ENCODE results near the gene MTMR10. TPM values are rescaled to one million over a fixed set of nuclear protein-coding genes. Genes with fewer than 3 reads are reported as not detected.
A peak's percentile ranks its signal among the peaks of the same experiment; 100 is the strongest.

The MTMR10 gene
- total RNA-seq, 1 donor from 2014 or later: 19.0 TPM

DNA sequence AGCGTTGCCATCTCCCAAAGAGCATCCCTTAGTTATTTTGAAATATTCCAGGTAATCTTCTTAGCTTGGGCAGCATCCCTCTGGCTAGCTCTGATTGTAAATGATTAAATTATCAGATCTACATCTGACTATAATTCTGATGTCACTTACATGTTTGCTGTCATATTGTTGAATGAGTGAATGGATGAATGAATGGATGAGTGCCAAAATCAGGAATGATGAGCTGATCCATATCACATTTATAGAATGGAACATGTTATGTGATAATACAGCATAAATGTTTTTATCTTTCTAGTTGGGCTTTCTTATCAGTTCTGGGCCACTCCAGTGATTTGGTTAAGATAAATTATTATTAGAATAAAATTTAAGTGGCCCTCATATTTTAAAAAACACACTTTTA lies 73.8 kb downstream of the MTMR10 start:
- TF ChIP-seq, protein P1, sequence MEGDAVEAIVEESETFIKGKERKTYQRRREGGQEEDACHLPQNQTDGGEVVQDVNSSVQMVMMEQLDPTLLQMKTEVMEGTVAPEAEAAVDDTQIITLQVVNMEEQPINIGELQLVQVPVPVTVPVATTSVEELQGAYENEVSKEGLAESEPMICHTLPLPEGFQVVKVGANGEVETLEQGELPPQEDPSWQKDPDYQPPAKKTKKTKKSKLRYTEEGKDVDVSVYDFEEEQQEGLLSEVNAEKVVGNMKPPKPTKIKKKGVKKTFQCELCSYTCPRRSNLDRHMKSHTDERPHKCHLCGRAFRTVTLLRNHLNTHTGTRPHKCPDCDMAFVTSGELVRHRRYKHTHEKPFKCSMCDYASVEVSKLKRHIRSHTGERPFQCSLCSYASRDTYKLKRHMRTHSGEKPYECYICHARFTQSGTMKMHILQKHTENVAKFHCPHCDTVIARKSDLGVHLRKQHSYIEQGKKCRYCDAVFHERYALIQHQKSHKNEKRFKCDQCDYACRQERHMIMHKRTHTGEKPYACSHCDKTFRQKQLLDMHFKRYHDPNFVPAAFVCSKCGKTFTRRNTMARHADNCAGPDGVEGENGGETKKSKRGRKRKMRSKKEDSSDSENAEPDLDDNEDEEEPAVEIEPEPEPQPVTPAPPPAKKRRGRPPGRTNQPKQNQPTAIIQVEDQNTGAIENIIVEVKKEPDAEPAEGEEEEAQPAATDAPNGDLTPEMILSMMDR (conservative IDR thresholded peaks at IDR 0.05; ENCODE audit: low read depth, low read length): no peak
- no peak for DNase-seq (ENCODE audit: low read depth)
- no peak overlapping the region for H3K4me3 ChIP-seq (ENCODE audit: low read depth, low read length)

DNA sequence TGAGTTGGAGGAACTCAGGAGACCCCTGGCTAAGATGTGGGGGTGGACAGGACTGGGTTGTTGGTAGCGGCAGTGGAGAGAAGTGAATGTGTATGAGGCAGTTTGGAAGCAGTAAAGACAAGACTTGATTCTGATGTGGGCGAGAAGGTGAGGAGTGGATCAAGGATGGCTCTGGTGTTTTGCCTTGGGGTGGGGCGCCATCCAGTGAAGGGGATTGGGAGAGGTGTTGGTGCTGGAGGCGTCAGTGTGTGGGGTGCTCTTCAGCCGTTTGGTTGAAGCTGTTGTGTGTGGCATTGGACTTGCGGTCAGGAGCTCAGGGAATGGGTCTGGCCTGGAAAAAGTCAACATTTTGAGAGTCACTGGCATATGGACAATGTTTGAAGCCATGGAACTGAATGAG lies 74.4 kb downstream of the MTMR10 start:
- no peak for DNase-seq (ENCODE audit: low read depth)
- no peak overlapping the region for H3K4me3 ChIP-seq (ENCODE audit: low read depth, low read length)
- TF ChIP-seq, protein P1 (conservative IDR thresholded peaks at IDR 0.05; ENCODE audit: low read depth, low read length): no peak

GRCh38 chr15:30913761-30914160 lies 77.7 kb downstream of the MTMR10 start:
- DNase-seq (ENCODE audit: low read depth): no peak
- H3K4me3 ChIP-seq (ENCODE audit: low read depth, low read length): no peak overlapping the region
- TF ChIP-seq, protein P1 (conservative IDR thresholded peaks at IDR 0.05; ENCODE audit: low read depth, low read length): no peak

DNA sequence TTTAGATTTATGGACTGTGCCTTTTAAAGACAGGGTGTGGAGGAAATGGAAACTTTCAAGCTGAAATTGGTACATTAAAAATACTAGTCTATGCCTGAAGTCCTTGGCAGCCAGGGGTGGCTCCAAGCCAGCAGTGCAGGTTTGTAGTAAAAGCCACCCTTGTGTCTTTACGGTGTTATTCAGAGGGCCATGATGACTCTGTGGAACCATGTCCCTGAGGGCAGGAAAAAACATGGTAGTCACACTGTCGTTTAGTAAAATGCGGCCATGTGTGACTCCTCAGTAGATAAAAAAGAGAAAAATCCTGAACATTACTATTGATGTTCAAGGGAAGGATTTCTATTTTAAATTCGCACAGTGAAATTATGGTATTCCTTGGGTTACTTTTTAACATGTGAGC lies 85.1 kb downstream of the MTMR10 start:
- TF ChIP-seq, protein P1 (conservative IDR thresholded peaks at IDR 0.05; ENCODE audit: low read depth, low read length): no peak
- no peak overlapping the region for H3K4me3 ChIP-seq (ENCODE audit: low read depth, low read length)
- DNase-seq (ENCODE audit: low read depth): no peak

DNA sequence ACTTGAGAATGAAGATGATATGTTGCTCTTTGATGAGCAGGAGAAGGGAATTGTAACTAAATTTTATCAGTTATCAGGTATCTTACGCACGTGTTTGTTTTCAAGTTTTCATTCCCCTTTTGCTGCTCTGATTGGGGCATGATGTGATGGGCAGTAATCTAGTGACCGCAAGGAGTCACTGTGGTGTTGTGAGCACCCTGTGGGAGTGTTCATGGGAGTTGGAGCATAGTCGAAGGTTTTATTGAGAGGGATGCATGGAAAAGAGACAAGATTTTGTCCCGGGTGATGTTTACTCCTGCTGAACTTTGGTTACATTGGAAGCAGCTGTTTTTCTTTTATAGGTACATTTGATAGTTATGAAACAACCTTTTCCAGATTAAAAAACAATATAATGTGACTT lies 85.6 kb downstream of the MTMR10 start:
- no peak for DNase-seq (ENCODE audit: low read depth)
- no peak overlapping the region for H3K4me3 ChIP-seq (ENCODE audit: low read depth, low read length)
- TF ChIP-seq, protein P1 (conservative IDR thresholded peaks at IDR 0.05; ENCODE audit: low read depth, low read length): peak; percentile 66

DNA sequence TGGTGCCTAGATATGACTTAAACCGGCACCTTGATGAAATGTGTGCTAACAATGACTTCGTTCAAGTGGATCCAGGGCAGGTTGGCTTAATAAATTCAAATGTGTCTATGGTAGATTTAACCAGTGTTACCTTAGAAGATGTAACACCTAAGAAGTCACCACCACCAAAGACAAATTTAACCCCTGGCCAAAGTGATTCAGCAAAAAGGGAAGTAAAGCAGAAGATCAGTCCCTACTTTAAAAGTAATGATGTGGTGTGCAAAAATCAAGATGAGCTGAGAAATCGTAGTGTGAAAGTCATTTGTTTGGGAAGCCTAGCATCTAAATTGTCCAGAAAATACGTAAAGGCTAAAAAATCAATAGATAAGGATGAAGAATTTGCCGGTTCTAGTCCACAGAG lies 86.6 kb downstream of the MTMR10 start:
- TF ChIP-seq, protein P1 (conservative IDR thresholded peaks at IDR 0.05; ENCODE audit: low read depth, low read length): no peak
- H3K4me3 ChIP-seq (ENCODE audit: low read depth, low read length): peak overlapping the region; percentile 81
- no peak for DNase-seq (ENCODE audit: low read depth)

- H3K4me3 ChIP-seq (ENCODE audit: low read depth, low read length): peak within 1 kb of the TSS; percentile 81
- DNase-seq (ENCODE audit: low read depth): no peak
- TF ChIP-seq, protein P1 (conservative IDR thresholded peaks at IDR 0.05; ENCODE audit: low read depth, low read length): no peak
Measured at GRCh38 chr15:30903497-30904187, 87.8 kb downstream of the MTMR10 start, which contains the start of gene FAN1. FAN1 (plus strand) TSS chr15:30903915; CDS start chr15:30904664, 749 bp downstream.
